Mammary epithelial cell (primary cell): ENCODE measurements around the gene FBXL17.

Experiments used
- EZH2 ChIP-seq: IDR thresholded peaks from 2 replicates; pipeline ENCODE4 v1.6.1; 2012; ENCODE audit warnings: low read length, inconsistent platforms, borderline replicate concordance
- TF ChIP-seq, protein P1 (sequence below), 2 donors: IDR thresholded peaks in 1 of 2; conservative IDR thresholded peaks in 1 of 2; 2 replicates each; pipeline ENCODE4 v1.5.1; 2011 to 2012; ENCODE audit warnings: inconsistent platforms in 2 of 2, low read length in 2 of 2, mild to moderate bottlenecking in 2 of 2, control low read depth in 1 of 2, low read depth in 1 of 2; ENCODE audit not compliant: insufficient read depth in 1 of 2; ENCODE audit errors: extremely low read depth in 1 of 2

DNA sequence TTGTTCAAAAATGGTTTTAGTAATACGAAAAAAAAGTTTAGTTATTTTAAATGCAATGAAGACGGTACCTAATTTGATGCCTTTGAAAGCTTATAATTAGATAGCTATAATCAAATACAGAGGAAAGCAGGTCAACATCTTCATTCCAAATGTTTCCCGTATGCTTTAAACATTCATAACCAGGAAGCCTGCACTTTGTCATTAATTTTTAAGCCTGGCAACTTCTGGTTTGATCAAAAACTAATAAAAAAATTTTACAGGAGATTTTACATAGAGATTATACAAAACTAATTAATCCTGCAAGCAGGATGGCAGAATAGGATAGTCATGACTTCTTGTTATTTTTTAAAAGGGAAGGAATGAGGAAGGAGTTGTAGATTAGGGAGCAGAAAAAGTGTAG is 353.0 kb downstream of the FBXL17 start:
- TF ChIP-seq, protein P1, sequence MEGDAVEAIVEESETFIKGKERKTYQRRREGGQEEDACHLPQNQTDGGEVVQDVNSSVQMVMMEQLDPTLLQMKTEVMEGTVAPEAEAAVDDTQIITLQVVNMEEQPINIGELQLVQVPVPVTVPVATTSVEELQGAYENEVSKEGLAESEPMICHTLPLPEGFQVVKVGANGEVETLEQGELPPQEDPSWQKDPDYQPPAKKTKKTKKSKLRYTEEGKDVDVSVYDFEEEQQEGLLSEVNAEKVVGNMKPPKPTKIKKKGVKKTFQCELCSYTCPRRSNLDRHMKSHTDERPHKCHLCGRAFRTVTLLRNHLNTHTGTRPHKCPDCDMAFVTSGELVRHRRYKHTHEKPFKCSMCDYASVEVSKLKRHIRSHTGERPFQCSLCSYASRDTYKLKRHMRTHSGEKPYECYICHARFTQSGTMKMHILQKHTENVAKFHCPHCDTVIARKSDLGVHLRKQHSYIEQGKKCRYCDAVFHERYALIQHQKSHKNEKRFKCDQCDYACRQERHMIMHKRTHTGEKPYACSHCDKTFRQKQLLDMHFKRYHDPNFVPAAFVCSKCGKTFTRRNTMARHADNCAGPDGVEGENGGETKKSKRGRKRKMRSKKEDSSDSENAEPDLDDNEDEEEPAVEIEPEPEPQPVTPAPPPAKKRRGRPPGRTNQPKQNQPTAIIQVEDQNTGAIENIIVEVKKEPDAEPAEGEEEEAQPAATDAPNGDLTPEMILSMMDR (conservative IDR thresholded peaks at IDR 0.05 in 1 of 2, IDR thresholded peaks at IDR 0.05 in 1 of 2; ENCODE audit: extremely low read depth in 1 of 2, insufficient read depth in 1 of 2, low read depth in 1 of 2, low read length in 2 of 2), result no peak
- no peak for TF ChIP-seq EZH2
